Testis (tissue), 3 donors: ENCODE data around the gene MLF1. TPM values are rescaled to one million over a fixed set of nuclear protein-coding genes. Genes with fewer than 3 reads are reported as not detected.

ENCODE experiments used
- DNase-seq: peaks from one replicate; pipeline ENCODE4 v3.0.0-alpha.2; 2019
- H3K27ac ChIP-seq, 2 donors: fragments of 200-600 bp; sonication (generic); one replicate each; pipeline ENCODE4 v1.5.1; 2019
- H3K27me3 ChIP-seq: fragments of 200-600 bp; sonication (generic); one replicate; pipeline ENCODE4 v1.5.1; 2019
- H3K36me3 ChIP-seq: fragments of 200-600 bp; sonication (generic); one replicate; pipeline ENCODE4 v1.5.1; 2017; ENCODE audit warnings: low read depth; ENCODE audit errors: missing control alignments
- H3K4me1 ChIP-seq: fragments of 200-600 bp; sonication (generic); one replicate; pipeline ENCODE4 v1.5.1; 2019
- H3K4me3 ChIP-seq, 2 donors: fragments of 200-600 bp; sonication (generic); one replicate each; pipeline ENCODE4 v1.5.1; 2017 to 2019
- H3K9me3 ChIP-seq: fragments of 200-600 bp; sonication (generic); one replicate; pipeline ENCODE4 v1.5.1; 2017
- POLR2A ChIP-seq: fragments of 450-650 bp; IDR thresholded peaks from one replicate; pipeline ENCODE4 v1.6.1; 2017; ENCODE audit warnings: antibody characterized with exemption, mild to moderate bottlenecking, moderate library complexity
- WGBS, 2 donors: methylation state at CpG; one replicate each; pipeline ENCODE4 v1.1.5; 2018; 5-methylcytosine and 5-hydroxymethylcytosine counted together
- intact Hi-C: fragments of 100-400 bp; cut with DNase I; formaldehyde crosslinking; loops from one replicate; pipeline ENCODE4 v1.15.1; 2023; ENCODE audit warnings: low total_unique reads
- polyA plus RNA-seq: library from polyadenylated mRNA; stranded (reverse); fragments of 350-450 nt; fragmentation: Illumina TruSeq; extraction: RNeasy Lipid Tissue Mini Kit (QIAGEN cat#74804); gene quantifications from one replicate; pipeline ENCODE4 v1.2.3, GENCODE V29; 2014; ENCODE audit warnings: low read depth, low replicate concordance; ENCODE audit not compliant: insufficient read depth
- total RNA-seq, 2 donors: library from RNA; depleted of rRNA; stranded (reverse); fragments of >200 nt; gene quantifications; one replicate each; pipeline ENCODE4 v1.2.3, GENCODE V29; 2016
- TF ChIP-seq, protein P1 (sequence below), 3 experiments: fragments of 450-650 bp in 2 of 3; fragments of 200-600 bp in 1 of 3; sonication (generic) in 1 of 3; IDR thresholded peaks; one replicate each; pipeline ENCODE4 v1.5.1; 2016 to 2019; ENCODE audit warnings: antibody characterized with exemption in 3 of 3, mild to moderate bottlenecking in 2 of 3, moderate library complexity in 1 of 3

Gene MLF1
- total and polyA plus RNA-seq, 3 donors from 2014 or later, result 142 to 549 (median 211) TPM

GRCh38 chr3:158617982-158618875 is 47.2 kb downstream of the MLF1 start:
- no peak overlapping the region for H3K4me3 ChIP-seq
- no peak overlapping the region for H3K27ac ChIP-seq
- no peak for TF ChIP-seq POLR2A
- TF ChIP-seq, protein P1, sequence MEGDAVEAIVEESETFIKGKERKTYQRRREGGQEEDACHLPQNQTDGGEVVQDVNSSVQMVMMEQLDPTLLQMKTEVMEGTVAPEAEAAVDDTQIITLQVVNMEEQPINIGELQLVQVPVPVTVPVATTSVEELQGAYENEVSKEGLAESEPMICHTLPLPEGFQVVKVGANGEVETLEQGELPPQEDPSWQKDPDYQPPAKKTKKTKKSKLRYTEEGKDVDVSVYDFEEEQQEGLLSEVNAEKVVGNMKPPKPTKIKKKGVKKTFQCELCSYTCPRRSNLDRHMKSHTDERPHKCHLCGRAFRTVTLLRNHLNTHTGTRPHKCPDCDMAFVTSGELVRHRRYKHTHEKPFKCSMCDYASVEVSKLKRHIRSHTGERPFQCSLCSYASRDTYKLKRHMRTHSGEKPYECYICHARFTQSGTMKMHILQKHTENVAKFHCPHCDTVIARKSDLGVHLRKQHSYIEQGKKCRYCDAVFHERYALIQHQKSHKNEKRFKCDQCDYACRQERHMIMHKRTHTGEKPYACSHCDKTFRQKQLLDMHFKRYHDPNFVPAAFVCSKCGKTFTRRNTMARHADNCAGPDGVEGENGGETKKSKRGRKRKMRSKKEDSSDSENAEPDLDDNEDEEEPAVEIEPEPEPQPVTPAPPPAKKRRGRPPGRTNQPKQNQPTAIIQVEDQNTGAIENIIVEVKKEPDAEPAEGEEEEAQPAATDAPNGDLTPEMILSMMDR (IDR thresholded peaks at IDR 0.05), result no peak
- no peak for DNase-seq
- no peaks in the 10 kb centered on the region for H3K4me1 ChIP-seq
- 60 to 84% methylated on average over 1 of the region's 1 CpG for WGBS, 2 donors
- intact Hi-C loops, result no loop called here
- H3K27me3 ChIP-seq, result no peaks in the 10 kb centered on the region
- no peaks in the 10 kb centered on the region for H3K36me3 ChIP-seq
- H3K9me3 ChIP-seq, result no peaks in the 10 kb centered on the region

- TF ChIP-seq POLR2A, result no peak
- no peaks in the 10 kb centered on the region for H3K4me1 ChIP-seq
- H3K36me3 ChIP-seq, result no peaks in the 10 kb centered on the region
- no peaks in the 10 kb centered on the region for H3K9me3 ChIP-seq
- DNase-seq, result no peak
- intact Hi-C loops, result no loop called here
- H3K27me3 ChIP-seq, result no peaks in the 10 kb centered on the region
- H3K27ac ChIP-seq, result no peak overlapping the region
- no peak overlapping the region for H3K4me3 ChIP-seq
- 0 to 88% methylated on average over 1 of the region's 1 CpG for WGBS, 2 donors
Measured at GRCh38 chr3:158625881-158626280, 54.9 kb downstream of the MLF1 start.

DNA sequence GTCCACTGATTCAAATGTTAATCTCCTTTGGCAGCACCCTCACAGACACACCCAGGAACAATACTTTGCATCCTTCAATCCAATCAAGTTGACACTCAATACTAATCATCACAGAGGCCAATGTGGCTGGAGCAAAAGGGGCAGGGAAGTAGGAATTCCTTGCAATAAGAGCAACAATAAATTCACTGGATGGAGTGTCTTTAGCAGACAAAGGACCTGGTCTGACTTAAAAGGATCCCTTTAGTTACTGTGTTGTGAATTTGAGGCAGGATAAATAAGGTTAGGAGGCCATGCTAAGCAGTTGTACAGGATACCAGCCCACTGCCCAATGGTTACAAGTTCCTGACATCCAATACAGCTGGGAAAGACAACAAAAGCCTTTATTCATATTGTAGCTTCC is 61.0 kb downstream of the MLF1 start:
- no peak for TF ChIP-seq POLR2A
- TF ChIP-seq, protein P1 (IDR thresholded peaks at IDR 0.05), result no peak
- no peaks in the 10 kb centered on the region for H3K27me3 ChIP-seq
- no peak for DNase-seq
- no peaks in the 10 kb centered on the region for H3K9me3 ChIP-seq
- H3K4me3 ChIP-seq, result no peak overlapping the region
- no peak overlapping the region for H3K27ac ChIP-seq
- H3K4me1 ChIP-seq, result no peaks in the 10 kb centered on the region
- no peaks in the 10 kb centered on the region for H3K36me3 ChIP-seq
- intact Hi-C loops, result no loop called here

DNA sequence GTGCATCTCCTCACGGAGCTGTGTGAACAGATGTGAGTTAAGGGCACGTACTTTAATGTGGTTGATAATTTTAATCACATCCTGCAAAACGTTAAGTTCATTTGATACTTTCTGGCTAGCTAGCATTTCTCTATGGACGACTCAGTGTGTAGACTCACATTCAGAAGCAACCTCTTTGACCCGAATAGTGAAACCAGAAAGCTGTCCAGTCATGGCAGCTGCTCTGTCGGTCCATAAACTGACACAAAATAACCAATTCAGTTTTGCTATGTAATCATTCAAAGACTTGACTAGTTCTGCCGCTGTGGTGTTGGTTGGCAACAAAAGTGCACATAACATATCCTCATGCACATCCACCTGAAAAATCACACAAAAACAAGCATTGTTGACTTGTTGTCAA is 69.7 kb downstream of the MLF1 start:
- Histone ChIP-seq H3K4me3 (no peak overlapping the region), H3K4me1 (peaks cover 4% of the 10 kb centered on the region), H3K27ac (no peak overlapping the region), H3K36me3 (no peaks in the 10 kb centered on the region), H3K27me3 (no peaks in the 10 kb centered on the region), H3K9me3 (no peaks in the 10 kb centered on the region)
- peak; percentile 25 for DNase-seq
- intact Hi-C loops, result no loop called here
- no peak for TF ChIP-seq POLR2A
- TF ChIP-seq, protein P1 (IDR thresholded peaks at IDR 0.05), result no peak
- 64% methylated on average over 7 of the region's 7 CpGs for WGBS, 2 donors

- Histone ChIP-seq H3K27ac (no peak overlapping the region), H3K27me3 (no peaks in the 10 kb centered on the region), H3K4me3 (no peak overlapping the region), H3K36me3 (no peaks in the 10 kb centered on the region), H3K9me3 (no peaks in the 10 kb centered on the region), H3K4me1 (peaks cover 5% of the 10 kb centered on the region)
- intact Hi-C loops, result no loop called here
- TF ChIP-seq, protein P1 (IDR thresholded peaks at IDR 0.05), result no peak
- TF ChIP-seq POLR2A, result no peak
- DNase-seq, result no peak
- WGBS, 2 donors, result 83 to 94% methylated on average over 7 of the region's 7 CpGs
Measured at GRCh38 chr3:158642005-158642404, 71.0 kb downstream of the MLF1 start.
